Measurements from ENCODE around the gene TES. TPM values are rescaled to one million over a fixed set of nuclear protein-coding genes. Genes with fewer than 3 reads are reported as not detected.

The TES gene
- total RNA-seq, 1 donor = 99.2 TPM

Other genes starting within 250 kb of the TES start
- under 0.01 and 0.36 TPM in 2 replicates for gene TFEC, start 179.8 kb upstream of the TES start, total RNA-seq

Measured in osteoblast (primary cell).